GM23338 (cell line): ENCODE data around the gene C2orf81.

Experiments used
- EZH2 ChIP-seq: fragments of 200-600 bp; sonication (generic); IDR thresholded peaks from one replicate; pipeline ENCODE4 v1.8.0; 2017; ENCODE audit warnings: antibody characterized with exemption, mild to moderate bottlenecking, low read depth; ENCODE audit not compliant: unreplicated experiment
- EZH2phosphoT487 ChIP-seq: fragments of 200-600 bp; sonication (generic); IDR thresholded peaks from one replicate; pipeline ENCODE4 v1.8.1; 2018; ENCODE audit warnings: antibody characterized with exemption; ENCODE audit not compliant: unreplicated experiment
- POLR2AphosphoS5 ChIP-seq: IDR thresholded peaks from 2 replicates; pipeline ENCODE4 v1.6.1; 2016; ENCODE audit warnings: antibody characterized with exemption, low read depth
- TF ChIP-seq, protein P1 (sequence below), 2 experiments: fragments of 200-600 bp in 1 of 2; sonication (generic) in 1 of 2; conservative IDR thresholded peaks; 2 replicates each; pipeline versions ENCODE4 v1.5.1 to v1.6.1; 2016 to 2017; ENCODE audit warnings: antibody characterized with exemption in 2 of 2, low read depth in 2 of 2, mild to moderate bottlenecking in 2 of 2, moderate library complexity in 1 of 2
- TF ChIP-seq, protein P2 (sequence below): fragments of 250-450 bp; sonication (Bioruptor Pico); IDR thresholded peaks from 2 replicates; pipeline ENCODE4 v1.5.0; 2020; ENCODE audit warnings: mild to moderate bottlenecking, moderate library complexity
- TF ChIP-seq, protein P3 (sequence below): IDR thresholded peaks from one replicate; pipeline ENCODE4 v1.6.1; 2018; ENCODE audit warnings: antibody characterized with exemption; ENCODE audit not compliant: unreplicated experiment

DNA sequence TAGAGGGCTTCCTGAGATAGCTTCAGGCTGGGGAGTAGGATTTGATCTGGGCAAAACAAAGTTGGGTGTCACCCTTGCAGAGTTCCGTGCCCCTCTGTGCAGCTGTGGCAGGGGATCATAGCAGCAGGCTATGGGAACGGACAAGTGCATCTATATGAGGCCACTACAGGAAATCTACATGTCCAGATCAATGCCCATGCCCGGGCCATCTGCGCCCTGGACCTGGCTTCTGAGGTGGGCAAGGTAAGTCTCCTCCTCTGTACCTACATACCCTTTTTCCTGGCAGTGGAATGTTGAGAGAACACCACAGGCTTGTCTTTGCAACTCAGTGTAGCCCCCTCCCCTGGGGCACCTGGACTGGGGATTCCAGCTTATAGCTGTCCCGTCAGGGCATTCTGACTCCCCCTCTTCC, 3.6 kb upstream of the C2orf81 start:
- TF ChIP-seq, protein P1, sequence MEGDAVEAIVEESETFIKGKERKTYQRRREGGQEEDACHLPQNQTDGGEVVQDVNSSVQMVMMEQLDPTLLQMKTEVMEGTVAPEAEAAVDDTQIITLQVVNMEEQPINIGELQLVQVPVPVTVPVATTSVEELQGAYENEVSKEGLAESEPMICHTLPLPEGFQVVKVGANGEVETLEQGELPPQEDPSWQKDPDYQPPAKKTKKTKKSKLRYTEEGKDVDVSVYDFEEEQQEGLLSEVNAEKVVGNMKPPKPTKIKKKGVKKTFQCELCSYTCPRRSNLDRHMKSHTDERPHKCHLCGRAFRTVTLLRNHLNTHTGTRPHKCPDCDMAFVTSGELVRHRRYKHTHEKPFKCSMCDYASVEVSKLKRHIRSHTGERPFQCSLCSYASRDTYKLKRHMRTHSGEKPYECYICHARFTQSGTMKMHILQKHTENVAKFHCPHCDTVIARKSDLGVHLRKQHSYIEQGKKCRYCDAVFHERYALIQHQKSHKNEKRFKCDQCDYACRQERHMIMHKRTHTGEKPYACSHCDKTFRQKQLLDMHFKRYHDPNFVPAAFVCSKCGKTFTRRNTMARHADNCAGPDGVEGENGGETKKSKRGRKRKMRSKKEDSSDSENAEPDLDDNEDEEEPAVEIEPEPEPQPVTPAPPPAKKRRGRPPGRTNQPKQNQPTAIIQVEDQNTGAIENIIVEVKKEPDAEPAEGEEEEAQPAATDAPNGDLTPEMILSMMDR (conservative IDR thresholded peaks at IDR 0.05; ENCODE audit: low read depth in 2 of 2): no peak
- TF ChIP-seq EZH2 (no peak), POLR2AphosphoS5 (peak; percentile 38), EZH2phosphoT487 (no peak)
- TF ChIP-seq, protein P2, sequence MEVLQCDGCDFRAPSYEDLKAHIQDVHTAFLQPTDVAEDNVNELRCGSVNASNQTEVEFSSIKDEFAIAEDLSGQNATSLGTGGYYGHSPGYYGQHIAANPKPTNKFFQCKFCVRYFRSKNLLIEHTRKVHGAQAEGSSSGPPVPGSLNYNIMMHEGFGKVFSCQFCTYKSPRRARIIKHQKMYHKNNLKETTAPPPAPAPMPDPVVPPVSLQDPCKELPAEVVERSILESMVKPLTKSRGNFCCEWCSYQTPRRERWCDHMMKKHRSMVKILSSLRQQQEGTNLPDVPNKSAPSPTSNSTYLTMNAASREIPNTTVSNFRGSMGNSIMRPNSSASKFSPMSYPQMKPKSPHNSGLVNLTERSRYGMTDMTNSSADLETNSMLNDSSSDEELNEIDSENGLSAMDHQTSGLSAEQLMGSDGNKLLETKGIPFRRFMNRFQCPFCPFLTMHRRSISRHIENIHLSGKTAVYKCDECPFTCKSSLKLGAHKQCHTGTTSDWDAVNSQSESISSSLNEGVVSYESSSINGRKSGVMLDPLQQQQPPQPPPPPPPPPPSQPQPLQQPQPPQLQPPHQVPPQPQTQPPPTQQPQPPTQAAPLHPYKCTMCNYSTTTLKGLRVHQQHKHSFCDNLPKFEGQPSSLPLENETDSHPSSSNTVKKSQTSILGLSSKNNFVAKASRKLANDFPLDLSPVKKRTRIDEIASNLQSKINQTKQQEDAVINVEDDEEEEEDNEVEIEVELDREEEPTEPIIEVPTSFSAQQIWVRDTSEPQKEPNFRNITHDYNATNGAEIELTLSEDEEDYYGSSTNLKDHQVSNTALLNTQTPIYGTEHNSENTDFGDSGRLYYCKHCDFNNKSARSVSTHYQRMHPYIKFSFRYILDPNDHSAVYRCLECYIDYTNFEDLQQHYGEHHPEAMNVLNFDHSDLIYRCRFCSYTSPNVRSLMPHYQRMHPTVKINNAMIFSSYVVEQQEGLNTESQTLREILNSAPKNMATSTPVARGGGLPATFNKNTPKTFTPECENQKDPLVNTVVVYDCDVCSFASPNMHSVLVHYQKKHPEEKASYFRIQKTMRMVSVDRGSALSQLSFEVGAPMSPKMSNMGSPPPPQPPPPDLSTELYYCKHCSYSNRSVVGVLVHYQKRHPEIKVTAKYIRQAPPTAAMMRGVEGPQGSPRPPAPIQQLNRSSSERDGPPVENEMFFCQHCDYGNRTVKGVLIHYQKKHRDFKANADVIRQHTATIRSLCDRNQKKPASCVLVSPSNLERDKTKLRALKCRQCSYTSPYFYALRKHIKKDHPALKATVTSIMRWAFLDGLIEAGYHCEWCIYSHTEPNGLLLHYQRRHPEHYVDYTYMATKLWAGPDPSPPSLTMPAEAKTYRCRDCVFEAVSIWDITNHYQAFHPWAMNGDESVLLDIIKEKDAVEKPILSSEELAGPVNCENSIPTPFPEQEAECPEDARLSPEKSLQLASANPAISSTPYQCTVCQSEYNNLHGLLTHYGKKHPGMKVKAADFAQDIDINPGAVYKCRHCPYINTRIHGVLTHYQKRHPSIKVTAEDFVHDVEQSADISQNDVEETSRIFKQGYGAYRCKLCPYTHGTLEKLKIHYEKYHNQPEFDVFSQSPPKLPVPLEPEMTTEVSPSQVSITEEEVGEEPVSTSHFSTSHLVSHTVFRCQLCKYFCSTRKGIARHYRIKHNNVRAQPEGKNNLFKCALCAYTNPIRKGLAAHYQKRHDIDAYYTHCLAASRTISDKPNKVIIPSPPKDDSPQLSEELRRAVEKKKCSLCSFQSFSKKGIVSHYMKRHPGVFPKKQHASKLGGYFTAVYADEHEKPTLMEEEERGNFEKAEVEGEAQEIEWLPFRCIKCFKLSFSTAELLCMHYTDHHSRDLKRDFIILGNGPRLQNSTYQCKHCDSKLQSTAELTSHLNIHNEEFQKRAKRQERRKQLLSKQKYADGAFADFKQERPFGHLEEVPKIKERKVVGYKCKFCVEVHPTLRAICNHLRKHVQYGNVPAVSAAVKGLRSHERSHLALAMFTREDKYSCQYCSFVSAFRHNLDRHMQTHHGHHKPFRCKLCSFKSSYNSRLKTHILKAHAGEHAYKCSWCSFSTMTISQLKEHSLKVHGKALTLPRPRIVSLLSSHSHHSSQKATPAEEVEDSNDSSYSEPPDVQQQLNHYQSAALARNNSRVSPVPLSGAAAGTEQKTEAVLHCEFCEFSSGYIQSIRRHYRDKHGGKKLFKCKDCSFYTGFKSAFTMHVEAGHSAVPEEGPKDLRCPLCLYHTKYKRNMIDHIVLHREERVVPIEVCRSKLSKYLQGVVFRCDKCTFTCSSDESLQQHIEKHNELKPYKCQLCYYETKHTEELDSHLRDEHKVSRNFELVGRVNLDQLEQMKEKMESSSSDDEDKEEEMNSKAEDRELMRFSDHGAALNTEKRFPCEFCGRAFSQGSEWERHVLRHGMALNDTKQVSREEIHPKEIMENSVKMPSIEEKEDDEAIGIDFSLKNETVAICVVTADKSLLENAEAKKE (CRISPR knock-in tag): no peak
- TF ChIP-seq, protein P3, sequence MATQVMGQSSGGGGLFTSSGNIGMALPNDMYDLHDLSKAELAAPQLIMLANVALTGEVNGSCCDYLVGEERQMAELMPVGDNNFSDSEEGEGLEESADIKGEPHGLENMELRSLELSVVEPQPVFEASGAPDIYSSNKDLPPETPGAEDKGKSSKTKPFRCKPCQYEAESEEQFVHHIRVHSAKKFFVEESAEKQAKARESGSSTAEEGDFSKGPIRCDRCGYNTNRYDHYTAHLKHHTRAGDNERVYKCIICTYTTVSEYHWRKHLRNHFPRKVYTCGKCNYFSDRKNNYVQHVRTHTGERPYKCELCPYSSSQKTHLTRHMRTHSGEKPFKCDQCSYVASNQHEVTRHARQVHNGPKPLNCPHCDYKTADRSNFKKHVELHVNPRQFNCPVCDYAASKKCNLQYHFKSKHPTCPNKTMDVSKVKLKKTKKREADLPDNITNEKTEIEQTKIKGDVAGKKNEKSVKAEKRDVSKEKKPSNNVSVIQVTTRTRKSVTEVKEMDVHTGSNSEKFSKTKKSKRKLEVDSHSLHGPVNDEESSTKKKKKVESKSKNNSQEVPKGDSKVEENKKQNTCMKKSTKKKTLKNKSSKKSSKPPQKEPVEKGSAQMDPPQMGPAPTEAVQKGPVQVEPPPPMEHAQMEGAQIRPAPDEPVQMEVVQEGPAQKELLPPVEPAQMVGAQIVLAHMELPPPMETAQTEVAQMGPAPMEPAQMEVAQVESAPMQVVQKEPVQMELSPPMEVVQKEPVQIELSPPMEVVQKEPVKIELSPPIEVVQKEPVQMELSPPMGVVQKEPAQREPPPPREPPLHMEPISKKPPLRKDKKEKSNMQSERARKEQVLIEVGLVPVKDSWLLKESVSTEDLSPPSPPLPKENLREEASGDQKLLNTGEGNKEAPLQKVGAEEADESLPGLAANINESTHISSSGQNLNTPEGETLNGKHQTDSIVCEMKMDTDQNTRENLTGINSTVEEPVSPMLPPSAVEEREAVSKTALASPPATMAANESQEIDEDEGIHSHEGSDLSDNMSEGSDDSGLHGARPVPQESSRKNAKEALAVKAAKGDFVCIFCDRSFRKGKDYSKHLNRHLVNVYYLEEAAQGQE: no peak
